ENCODE results near the gene PLEKHB1. TPM values are rescaled to one million over a fixed set of nuclear protein-coding genes. Genes with fewer than 3 reads are reported as not detected.

PLEKHB1 gene
- total RNA-seq, 2 experiments from 2014 or later: 2.3 to 11.8 TPM

DNA sequence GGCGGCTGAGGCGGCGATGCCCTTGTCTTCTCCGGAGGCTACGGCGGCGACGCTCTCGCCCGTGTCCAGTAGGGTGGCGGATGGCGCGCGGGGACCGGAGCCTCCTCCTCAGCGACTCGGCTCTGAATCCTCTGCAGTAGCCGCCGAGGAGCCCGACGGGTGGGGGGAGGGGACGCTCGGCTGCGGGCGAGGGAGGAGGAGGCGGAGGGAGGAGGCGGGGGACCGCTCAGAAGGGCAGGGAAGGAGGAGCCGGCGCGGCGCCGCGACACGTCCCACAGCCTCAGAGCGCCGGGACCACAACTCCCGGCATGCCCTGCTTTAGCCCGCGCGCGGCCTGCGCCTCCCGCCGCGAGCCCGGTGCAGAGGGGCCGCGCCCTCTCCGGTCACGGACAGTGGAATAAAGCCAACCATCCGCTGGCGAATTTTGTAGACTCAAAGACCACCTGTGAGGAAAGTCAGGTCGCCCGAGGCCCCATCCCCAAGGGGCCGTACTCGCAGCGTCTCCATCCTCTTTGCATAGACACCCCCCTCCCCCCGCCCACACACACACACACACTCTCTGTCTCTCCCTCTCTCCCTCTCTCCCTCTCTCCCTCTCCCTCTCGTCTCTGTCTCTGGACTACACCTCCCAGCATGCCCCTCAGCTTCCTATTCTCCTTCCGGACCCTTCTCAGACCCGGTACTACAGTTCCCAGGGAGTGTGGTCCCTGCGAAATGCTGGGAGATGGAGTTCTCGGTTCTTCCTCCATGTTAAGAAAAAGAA lies 48.2 kb upstream of the PLEKHB1 start, which contains the start of gene FAM168A:
FAM168A (minus strand) TSS at position 157 of the 763 bp plus-strand sequence. CDS start 129,638 bp downstream, outside the sequence.
- peak; percentile 95 for DNase-seq (ENCODE audit: low spot score)
- Histone ChIP-seq H3K9me3 (ENCODE audit: low read length) (no peaks in the 10 kb centered on the region), H3K27ac (ENCODE audit: low read depth, low read length, poor library complexity, severe bottlenecking) (peak within 1 kb of the TSS; percentile 72), H3K4me2 (ENCODE audit: low read length) (peak within 1 kb of the TSS; percentile 96), H3K36me3 (ENCODE audit: insufficient read depth, low read length) (no peaks in the 10 kb centered on the region), H4K20me1 (ENCODE audit: insufficient read depth, low read length) (no peaks in the 10 kb centered on the region; the same call in 1 of the 2 replicates), H2AFZ (ENCODE audit: low read length) (peak within 1 kb of the TSS; percentile 98), H3K9me2 (ENCODE audit: insufficient read depth, low read length) (no peaks in the 10 kb centered on the region), H3K4me3 (ENCODE audit: low read depth, low read length, poor library complexity, severe bottlenecking) (peak within 1 kb of the TSS; percentile 79), H3K79me2 (ENCODE audit: insufficient read depth, low read depth, low read length) (peaks cover 32% of the 10 kb centered on the region; the same call in 1 of the 2 replicates), H3K4me1 (ENCODE audit: insufficient read depth, low read length, poor library complexity, severe bottlenecking) (peaks cover 35% of the 10 kb centered on the region)
- TF ChIP-seq EZH2phosphoT487 (IDR thresholded peaks at IDR 0.05; ENCODE audit: borderline replicate concordance, low read depth, low read length): no peak
- TF ChIP-seq, protein P1, sequence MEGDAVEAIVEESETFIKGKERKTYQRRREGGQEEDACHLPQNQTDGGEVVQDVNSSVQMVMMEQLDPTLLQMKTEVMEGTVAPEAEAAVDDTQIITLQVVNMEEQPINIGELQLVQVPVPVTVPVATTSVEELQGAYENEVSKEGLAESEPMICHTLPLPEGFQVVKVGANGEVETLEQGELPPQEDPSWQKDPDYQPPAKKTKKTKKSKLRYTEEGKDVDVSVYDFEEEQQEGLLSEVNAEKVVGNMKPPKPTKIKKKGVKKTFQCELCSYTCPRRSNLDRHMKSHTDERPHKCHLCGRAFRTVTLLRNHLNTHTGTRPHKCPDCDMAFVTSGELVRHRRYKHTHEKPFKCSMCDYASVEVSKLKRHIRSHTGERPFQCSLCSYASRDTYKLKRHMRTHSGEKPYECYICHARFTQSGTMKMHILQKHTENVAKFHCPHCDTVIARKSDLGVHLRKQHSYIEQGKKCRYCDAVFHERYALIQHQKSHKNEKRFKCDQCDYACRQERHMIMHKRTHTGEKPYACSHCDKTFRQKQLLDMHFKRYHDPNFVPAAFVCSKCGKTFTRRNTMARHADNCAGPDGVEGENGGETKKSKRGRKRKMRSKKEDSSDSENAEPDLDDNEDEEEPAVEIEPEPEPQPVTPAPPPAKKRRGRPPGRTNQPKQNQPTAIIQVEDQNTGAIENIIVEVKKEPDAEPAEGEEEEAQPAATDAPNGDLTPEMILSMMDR (conservative IDR thresholded peaks at IDR 0.05; ENCODE audit: low read length): no peak
- intact Hi-C loops (cut with micrococcal nuclease; ENCODE audit: unreplicated experiment): no loop called here
- POLR2A ChIA-PET: interaction anchor here (0.6 to 1.8 kb wide), 11 partner anchors 10 to 186 kb away, joined by 3 to 10 read pairs (median 4); no protein-coding TSS in a partner anchor
- CTCF ChIA-PET (ENCODE audit: unreplicated experiment): interaction anchor here (0.7 kb wide), 1 partner anchor 227 kb away, joined by 3 read pairs; no protein-coding TSS in a partner anchor
- BruUV-seq (replicated peaks): no TSS peak

DNA sequence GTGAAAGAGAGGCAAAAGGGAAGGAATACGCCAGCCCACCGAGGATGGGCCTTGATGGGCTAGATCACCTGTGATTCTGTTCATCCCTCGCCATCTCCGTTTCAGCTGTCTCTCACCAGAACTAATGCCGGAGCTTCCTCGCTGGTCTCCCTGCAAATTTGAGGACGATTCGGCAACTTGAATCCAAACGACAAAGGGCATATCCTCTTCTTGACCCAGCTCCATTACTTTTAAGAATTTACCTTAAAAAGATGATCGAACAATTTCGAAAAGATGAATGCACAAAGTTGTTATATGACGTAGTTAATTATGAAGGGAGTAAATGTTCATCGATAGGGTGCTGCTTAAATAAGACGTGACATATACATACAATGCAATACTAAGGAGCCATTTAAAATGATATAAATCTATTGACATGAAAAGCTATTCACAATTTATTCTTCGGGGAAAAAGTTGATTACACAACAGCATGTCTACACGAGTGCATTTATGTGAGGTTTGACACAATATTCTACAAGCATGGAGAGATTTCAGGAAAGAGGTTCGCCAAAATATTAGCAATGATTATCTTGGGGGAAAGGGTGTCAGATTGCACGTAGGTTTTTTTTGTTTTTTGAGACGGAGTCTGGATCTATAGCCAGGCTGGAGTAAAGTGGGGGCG lies 47.5 kb upstream of the PLEKHB1 start:
- H3K9me2 ChIP-seq (ENCODE audit: insufficient read depth, low read length): no peaks in the 10 kb centered on the region
- H3K4me2 ChIP-seq (ENCODE audit: low read length): peak overlapping the region; percentile 96
- peak overlapping the region; percentile 79 for H3K4me3 ChIP-seq (ENCODE audit: low read depth, low read length, poor library complexity, severe bottlenecking)
- TSS peak; percentile 98 for BruUV-seq (replicated peaks)
- CTCF ChIA-PET (ENCODE audit: unreplicated experiment): interaction anchor here (0.7 kb wide), 1 partner anchor 228 kb away, joined by 3 read pairs; no protein-coding TSS in a partner anchor
- peaks cover 29% of the 10 kb centered on the region; the same call in 1 of the 2 replicates for H3K79me2 ChIP-seq (ENCODE audit: insufficient read depth, low read depth, low read length)
- POLR2A ChIA-PET: interaction anchor here (0.6 to 1.8 kb wide), 9 partner anchors 9 to 165 kb away, joined by 3 to 10 read pairs (median 4); no protein-coding TSS in a partner anchor
- no peaks in the 10 kb centered on the region for H3K9me3 ChIP-seq (ENCODE audit: low read length)
- peak overlapping the region; percentile 72 for H3K27ac ChIP-seq (ENCODE audit: low read depth, low read length, poor library complexity, severe bottlenecking)
- intact Hi-C loops (cut with micrococcal nuclease; ENCODE audit: unreplicated experiment): no loop called here
- peaks cover 29% of the 10 kb centered on the region for H3K4me1 ChIP-seq (ENCODE audit: insufficient read depth, low read length, poor library complexity, severe bottlenecking)
- peak overlapping the region; percentile 98 for H2AFZ ChIP-seq (ENCODE audit: low read length)
- DNase-seq (ENCODE audit: low spot score): no peak
- no peaks in the 10 kb centered on the region for H3K36me3 ChIP-seq (ENCODE audit: insufficient read depth, low read length)
- TF ChIP-seq EZH2phosphoT487 (IDR thresholded peaks at IDR 0.05; ENCODE audit: borderline replicate concordance, low read depth, low read length): no peak
- TF ChIP-seq, protein P1 (conservative IDR thresholded peaks at IDR 0.05; ENCODE audit: low read length): no peak
- no peaks in the 10 kb centered on the region; the same call in 1 of the 2 replicates for H4K20me1 ChIP-seq (ENCODE audit: insufficient read depth, low read length)

Measured in OCI-LY7 (cell line).